Epidermal melanocyte (primary cell): ENCODE measurements around the gene MCM3AP.
"Not testable (repeated sequence)": the region's sequence is repeated elsewhere in the genome, so short reads cannot be mapped to it uniquely, and the experiment has no call there.

Experiments
- DNase-seq: peaks from one replicate; pipeline ENCODE4 v3.0.0; 2011; ENCODE audit warnings: low spot score; ENCODE audit not compliant: insufficient read length

The MCM3AP gene

GRCh38 chr21:46205766-46206162 is 79.6 kb downstream of the MCM3AP start:
- DNase-seq: no peak

DNA sequence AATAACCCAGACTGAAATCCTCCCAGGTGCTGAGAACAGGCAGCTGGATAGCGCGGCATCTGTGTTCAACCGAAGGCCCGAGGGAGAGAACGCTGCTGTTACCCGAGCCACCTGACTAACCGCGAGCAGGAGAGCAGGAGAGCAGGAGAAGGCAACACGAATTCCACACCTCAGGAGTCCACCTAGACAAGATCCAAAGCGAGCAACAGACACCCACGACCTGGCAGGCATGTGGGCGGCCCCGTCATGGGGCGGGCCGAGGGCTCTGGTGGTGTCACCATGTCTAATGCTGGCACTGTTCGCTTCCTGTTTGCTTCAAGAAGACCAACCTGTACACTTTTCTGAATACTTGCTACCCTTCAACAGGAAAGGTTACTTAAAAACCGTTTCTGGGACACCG is 80.2 kb downstream of the MCM3AP start:
- no peak for DNase-seq

DNA sequence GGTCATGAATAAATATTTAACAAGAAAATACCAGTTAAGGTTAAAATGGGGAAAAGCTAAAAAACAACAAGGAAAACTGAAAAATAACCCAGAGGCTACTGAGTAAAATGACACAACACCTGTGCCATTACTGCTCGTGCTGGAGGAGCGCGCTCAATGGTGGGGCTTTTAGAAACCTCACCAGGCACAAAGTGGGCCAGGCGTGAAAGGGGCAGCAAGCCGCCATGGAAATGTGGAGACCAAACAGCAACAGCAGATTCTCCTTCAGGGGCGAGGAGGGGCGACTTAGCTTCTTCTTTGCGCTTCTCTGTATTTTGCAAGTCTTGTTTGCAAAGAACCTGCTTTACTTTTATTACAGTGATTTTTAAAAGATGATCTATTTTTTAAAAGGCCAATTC is 82.2 kb downstream of the MCM3AP start:
- DNase-seq: no peak

- no peak for DNase-seq
Measured at GRCh38 chr21:46202592-46203202, 82.7 kb downstream of the MCM3AP start.

DNA sequence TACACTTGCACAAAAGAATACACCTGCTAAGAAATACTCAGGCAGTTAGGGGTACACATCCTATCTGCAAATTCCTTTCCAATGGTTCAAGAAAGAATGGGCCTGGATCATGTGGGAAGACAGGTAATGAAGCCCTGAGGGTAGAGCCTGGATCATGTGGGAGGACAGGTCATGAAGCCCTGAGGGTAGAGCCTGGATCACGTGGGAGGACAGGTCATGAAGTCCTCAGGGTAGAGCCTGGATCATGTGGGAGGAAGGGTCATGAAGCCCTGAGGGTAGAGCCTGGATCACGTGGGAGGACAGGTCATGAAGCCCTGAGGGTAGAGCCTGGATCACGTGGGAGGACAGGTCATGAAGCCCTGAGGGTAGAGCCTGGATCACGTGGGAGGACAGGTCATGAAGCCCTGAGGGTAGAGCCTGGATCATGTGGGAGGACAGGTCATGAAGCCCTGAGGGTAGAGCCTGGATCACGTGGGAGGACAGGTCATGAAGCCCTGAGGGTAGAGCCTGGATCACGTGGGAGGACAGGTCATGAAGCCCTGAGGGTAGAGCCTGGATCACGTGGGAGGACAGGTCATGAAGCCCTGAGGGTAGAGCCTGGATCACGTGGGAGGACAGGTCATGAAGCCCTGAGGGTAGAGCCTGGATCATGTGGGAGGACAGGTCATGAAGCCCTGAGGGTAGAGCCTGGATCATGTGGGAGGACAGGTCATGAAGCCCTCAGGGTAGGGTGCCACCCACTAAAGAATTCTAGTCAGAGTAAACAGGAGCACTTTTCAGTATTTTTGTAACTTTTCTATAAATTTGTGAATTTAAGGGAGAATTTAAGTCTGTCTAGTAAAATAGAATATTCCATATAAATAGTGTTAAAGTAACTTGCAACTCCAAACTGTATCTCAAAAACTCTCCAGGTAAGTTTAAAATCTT is 84.3 kb downstream of the MCM3AP start:
- DNase-seq: not testable (repeated sequence)

DNA sequence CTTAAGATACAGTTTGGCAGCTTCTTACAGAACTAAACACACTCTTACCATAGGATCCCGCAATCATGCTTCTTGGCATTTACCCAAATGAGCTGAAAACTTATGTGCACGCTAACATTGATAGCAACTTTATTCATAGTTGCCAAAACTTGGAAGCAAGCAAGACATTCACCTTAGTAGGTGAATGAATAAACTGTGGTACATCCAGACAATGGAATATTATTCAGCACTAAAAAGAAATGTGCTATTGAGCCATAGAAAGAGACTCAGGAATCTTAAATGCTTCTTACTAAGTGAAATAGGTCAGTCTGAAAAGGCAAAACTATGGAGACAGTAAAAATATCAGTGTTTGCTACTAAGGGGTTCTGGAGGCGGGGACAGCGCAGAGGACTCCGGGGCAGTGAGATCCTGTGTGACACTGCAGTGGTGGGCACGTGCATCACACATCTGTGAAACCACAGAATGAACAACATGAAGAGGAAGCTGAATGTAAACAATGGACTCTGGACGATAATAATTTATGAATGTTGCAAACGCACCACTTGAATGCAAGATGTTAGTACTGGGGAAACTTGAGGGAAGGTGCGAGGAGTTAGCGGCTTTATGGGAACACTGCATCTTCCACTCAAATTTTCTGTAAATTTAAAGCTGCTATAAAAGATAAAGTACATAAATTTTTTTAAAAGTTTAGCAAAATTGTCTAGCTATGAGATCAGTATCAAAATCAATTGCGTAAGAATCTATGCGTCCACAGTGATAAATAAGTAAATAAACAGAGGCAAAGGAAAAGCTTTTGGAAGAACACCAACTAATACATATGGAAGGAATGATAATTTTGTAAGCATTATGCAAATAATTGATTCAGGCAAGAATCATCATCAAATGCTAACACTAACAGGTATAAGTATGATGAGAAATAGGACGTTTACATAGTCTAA is 85.7 kb downstream of the MCM3AP start:
- no peak for DNase-seq

DNA sequence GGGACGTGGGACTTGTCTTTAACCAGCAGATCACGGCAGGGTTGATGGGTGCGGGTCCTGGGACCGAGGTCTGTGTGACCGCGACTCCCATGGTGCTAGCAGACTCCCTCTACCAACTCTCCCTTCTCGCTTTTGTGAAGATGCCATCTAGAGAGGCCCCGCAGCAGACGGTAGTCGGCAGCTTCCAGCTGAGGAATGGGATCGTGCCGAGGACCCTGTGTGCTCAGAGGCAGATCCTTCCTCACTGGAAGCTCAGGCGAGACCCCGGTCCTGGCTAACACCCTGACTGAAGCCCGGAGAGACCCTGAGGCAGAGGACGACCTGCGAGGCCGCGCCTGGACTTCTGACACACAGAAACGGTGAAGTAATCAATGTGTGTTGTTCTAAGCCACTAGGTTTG is 88.7 kb downstream of the MCM3AP start:
- no peak for DNase-seq

- no peak for DNase-seq
Measured at GRCh38 chr21:46195595-46196195, 89.7 kb downstream of the MCM3AP start.

GRCh38 chr21:46194374-46195334 is 90.8 kb downstream of the MCM3AP start:
- DNase-seq: no peak

- no peak for DNase-seq
Measured at GRCh38 chr21:46193829-46194373, 91.5 kb downstream of the MCM3AP start.

GRCh38 chr21:46191686-46192575 is 93.5 kb downstream of the MCM3AP start:
- DNase-seq: no peak

- no peak for DNase-seq
Measured at GRCh38 chr21:46191257-46191685, 94.1 kb downstream of the MCM3AP start.

DNA sequence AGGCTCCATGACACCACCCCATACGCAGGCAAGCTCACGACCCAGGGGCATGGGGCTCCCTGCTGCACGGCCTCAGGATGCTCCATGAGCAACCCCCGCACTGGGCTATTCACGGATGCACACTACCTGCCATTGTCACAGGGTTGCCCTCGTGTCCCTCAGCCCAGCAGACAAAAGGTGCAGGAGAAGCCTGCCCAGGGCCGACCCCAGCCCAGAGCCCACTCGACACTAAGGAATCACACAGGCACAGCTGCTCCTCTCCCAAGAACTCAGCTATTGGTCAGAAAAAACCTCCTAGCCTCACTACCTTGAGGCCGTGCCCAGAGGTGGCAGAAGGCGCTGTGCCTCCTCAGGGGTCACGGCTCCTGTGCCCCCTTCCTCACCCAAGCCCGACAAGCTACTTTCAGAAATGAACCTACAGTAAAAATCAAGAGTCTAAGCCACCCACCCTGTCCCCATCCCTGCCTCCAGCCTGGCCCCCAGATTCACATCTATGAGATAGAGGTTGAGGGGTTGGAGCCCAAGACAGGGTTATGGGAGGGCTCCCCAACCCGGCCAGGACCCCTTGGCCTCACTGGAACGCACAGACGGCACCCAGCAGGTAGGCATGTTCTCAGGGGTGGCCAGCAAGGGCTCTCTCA is 94.8 kb downstream of the MCM3AP start:
- DNase-seq: no peak

DNA sequence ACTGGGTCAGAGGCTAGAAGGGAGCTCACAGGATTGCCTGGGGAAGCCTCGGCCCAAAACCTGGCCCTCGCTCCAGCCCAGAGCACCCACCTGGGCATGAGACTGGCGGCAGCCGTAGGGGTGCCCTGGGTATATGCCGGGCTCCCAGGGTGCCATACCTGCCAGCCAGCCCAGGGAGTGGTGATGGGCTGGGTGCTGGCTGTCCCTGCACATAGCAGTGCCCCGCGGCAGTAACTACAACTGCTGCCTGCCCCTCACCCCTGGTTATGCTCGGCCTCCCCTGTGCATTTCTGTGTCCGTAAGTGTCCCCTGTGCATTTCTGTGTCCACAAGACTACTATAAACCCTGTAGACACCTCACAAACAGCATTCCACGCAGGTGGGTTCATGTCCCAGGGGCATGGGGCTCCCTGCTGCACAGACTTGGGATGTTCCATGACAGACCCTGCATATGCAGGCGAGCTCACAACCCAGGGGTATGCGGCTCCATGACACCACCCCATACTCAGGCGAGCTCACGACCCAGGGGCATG is 95.4 kb downstream of the MCM3AP start:
- DNase-seq: no peak

DNA sequence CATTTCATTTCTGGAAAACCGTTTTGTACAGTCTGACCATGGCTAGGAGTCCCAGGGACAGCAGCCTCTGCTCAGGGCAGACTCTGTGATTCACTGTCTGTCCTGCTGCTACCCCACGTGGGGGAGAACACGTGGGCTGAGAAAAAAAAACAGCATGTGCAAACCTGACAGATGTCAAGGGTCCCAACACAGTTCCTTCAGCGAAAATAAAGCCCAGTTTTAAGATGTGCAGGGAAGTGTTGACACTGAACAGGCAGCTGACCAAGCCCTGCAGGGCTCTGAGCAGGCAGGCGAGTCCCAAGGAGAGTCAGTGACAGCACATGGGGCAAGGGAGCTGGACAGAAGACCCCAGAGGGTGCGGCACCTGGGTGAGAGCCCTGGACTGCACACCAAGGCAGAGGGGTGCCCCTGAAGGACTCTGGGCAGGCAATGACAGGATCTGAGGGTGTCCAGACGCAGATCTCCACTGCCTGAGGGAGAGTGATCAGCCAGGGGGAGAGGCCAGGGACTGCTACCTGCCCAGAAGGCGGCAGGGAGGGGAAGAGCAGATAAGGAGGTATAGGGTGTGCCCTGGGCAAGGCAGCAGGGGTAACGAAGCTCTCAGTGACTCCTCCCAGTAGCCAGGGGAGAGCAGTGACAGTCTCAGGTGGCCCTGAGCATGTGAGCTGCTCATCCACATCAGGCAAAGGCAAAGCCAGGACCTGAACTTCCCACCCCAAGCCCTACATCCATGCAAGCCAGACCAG is 96.0 kb downstream of the MCM3AP start:
- DNase-seq: no peak

GRCh38 chr21:46188226-46189212 is 96.9 kb downstream of the MCM3AP start:
- DNase-seq: no peak
